ENCODE data around the gene MILR1.

MILR1 gene

GRCh38 chr17:64503341-64503740, 54.4 kb downstream of the MILR1 start:
- no peak for TF ChIP-seq CTCF (IDR thresholded peaks at IDR 0.05; ENCODE audit: low read depth, low read length)
- DNase-seq (ENCODE audit: low read depth in 2 of 2), result no peak
- peak overlapping the region; percentile 99 to 100 for H3K4me3 ChIP-seq (replicated peaks in 1 of 2; ENCODE audit: low read depth in 2 of 2, low read length in 2 of 2)

- TF ChIP-seq CTCF (IDR thresholded peaks at IDR 0.05; ENCODE audit: low read depth, low read length), result no peak
- peak overlapping the region; percentile 99 to 100 for H3K4me3 ChIP-seq (replicated peaks in 1 of 2; ENCODE audit: low read depth in 2 of 2, low read length in 2 of 2)
- DNase-seq (ENCODE audit: low read depth in 2 of 2), result no peak
Observed at GRCh38 chr17:64503821-64504768, 55.2 kb downstream of the MILR1 start.

- no peak for TF ChIP-seq CTCF (IDR thresholded peaks at IDR 0.05; ENCODE audit: low read depth, low read length)
- peak; percentile 53 to 85 for DNase-seq (ENCODE audit: low read depth in 2 of 2)
Observed at GRCh38 chr17:64504769-64505339, 55.9 kb downstream of the MILR1 start.

GRCh38 chr17:64505340-64506200, 56.7 kb downstream of the MILR1 start:
- TF ChIP-seq CTCF (IDR thresholded peaks at IDR 0.05; ENCODE audit: low read depth, low read length), result no peak
- peak; percentile 88 to 94 for DNase-seq (ENCODE audit: low read depth in 2 of 2)
- H3K4me3 ChIP-seq (replicated peaks in 1 of 2; ENCODE audit: low read depth in 2 of 2, low read length in 2 of 2), result peak overlapping the region; percentile 99 to 100

More at GRCh38 chr17:64504769-64505339, 55.9 kb downstream of the MILR1 start:
- H3K4me3 ChIP-seq (replicated peaks in 1 of 2; ENCODE audit: low read depth in 2 of 2, low read length in 2 of 2), result peak overlapping the region; percentile 99 to 100

GRCh38 chr17:64506201-64506575, 57.3 kb downstream of the MILR1 start, which contains the start of gene DDX5:
DDX5 (minus strand) TSS chr17:64506289; CDS start chr17:64506119, 170 bp downstream.
- H3K4me3 ChIP-seq (replicated peaks in 1 of 2; ENCODE audit: low read depth in 2 of 2, low read length in 2 of 2), result peak within 1 kb of the TSS; percentile 99 to 100
- no peak for TF ChIP-seq CTCF (IDR thresholded peaks at IDR 0.05; ENCODE audit: low read depth, low read length)
- peak; percentile 98 for DNase-seq (ENCODE audit: low read depth in 2 of 2)
